ENCODE data around the gene ITGAD.

ITGAD gene

DNA sequence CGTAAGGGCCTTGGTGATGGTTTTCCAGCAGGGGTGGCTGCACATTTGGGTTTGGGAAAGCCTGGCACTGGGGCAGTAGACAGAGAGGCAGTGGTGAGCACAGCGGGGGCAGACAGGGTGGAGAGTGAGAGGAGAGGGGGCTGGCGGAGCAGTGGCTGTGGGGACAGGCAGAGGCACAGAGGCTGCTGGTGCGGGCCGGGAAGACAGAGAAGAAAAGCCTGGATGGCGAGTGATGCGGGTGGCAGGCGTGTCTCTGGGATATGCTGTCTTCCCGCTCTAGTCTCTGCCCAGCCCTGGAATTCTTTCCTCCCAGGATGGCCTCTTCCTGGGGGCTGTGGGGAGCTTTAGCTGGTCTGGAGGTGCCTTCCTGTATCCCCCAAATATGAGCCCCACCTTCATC, 16.9 kb downstream of the ITGAD start:
- no peak for DNase-seq (ENCODE audit: low spot score)
- no peak for TF ChIP-seq CTCF (IDR thresholded peaks at IDR 0.05; ENCODE audit: extremely low read depth, insufficient read depth, missing control alignments)
- in situ Hi-C loops (cut with MboI; ENCODE audit: low pct_unique_long_range_greater_than_20kb, low sequenced_read_pairs, unreplicated experiment), result no loop called here

GRCh38 chr16:31411024-31411844, 18.1 kb downstream of the ITGAD start:
- DNase-seq (ENCODE audit: low spot score), result no peak
- TF ChIP-seq CTCF (IDR thresholded peaks at IDR 0.05; ENCODE audit: extremely low read depth, insufficient read depth, missing control alignments), result no peak
- in situ Hi-C loops (cut with MboI; ENCODE audit: low pct_unique_long_range_greater_than_20kb, low sequenced_read_pairs, unreplicated experiment), result no loop called here

DNA sequence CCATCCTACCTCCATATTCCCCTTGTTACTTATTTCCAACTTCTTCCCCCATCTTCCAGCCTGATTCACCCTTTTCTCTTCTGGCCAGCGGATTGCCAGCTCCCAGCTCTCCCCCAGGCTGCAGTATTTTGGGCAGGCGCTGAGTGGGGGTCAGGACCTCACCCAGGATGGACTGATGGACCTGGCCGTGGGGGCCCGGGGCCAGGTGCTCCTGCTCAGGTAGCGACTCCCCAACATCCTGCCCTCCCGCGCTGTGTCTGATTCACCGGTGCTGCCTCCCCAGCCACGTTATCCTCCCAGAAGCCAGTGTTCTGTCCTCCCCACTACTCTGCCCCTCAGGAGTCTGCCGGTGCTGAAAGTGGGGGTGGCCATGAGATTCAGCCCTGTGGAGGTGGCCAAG, 19.6 kb downstream of the ITGAD start:
- no peak for TF ChIP-seq CTCF (IDR thresholded peaks at IDR 0.05; ENCODE audit: extremely low read depth, insufficient read depth, missing control alignments)
- in situ Hi-C loops (cut with MboI; ENCODE audit: low pct_unique_long_range_greater_than_20kb, low sequenced_read_pairs, unreplicated experiment), result no loop called here
- no peak for DNase-seq (ENCODE audit: low spot score)

DNA sequence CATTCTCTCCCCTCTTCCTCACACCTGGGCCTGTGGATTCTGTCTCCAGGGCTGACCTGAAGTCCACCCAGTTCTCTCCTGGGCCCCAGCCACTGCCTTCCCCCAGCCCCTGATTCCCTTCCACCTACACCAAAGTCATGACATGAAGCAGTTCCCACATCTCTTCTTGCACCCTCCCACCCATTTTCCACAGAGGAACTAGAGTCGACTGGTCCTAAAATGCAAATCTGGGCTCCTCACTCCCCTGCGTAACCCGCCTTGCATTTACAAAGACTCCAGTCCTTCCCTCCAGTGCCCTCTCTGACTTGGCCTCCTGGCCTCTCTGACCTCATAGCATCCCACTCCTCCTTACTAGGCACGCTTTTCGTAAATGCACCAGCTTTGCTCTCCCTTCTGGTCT, 20.2 kb downstream of the ITGAD start:
- DNase-seq (ENCODE audit: low spot score), result no peak
- TF ChIP-seq CTCF (IDR thresholded peaks at IDR 0.05; ENCODE audit: extremely low read depth, insufficient read depth, missing control alignments), result no peak

GRCh38 chr16:31413943-31414342, 20.8 kb downstream of the ITGAD start:
- TF ChIP-seq CTCF (IDR thresholded peaks at IDR 0.05; ENCODE audit: extremely low read depth, insufficient read depth, missing control alignments), result no peak
- no peak for DNase-seq (ENCODE audit: low spot score)
- in situ Hi-C loops (cut with MboI; ENCODE audit: low pct_unique_long_range_greater_than_20kb, low sequenced_read_pairs, unreplicated experiment), result no loop called here

More for the DNA sequence above, 20.2 kb downstream of the ITGAD start:
- in situ Hi-C loops (cut with MboI; ENCODE audit: low pct_unique_long_range_greater_than_20kb, low sequenced_read_pairs, unreplicated experiment), result no loop called here

DNA sequence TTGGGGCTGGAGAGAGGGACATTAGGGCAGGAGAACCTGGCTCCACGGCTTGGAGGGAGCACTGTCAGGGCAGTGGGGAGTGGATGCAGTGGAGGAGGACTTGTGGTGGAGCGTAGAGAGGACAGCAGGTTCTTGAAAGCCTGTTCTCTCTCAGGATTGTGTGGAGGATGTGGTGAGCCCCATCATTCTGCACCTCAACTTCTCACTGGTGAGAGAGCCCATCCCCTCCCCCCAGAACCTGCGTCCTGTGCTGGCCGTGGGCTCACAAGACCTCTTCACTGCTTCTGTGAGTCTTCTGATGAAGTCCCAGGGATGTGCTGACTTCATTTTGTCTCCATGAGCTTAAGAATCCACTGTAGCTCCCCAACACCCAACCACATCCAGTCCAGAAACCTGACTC, 21.6 kb downstream of the ITGAD start:
- no peak for TF ChIP-seq CTCF (IDR thresholded peaks at IDR 0.05; ENCODE audit: extremely low read depth, insufficient read depth, missing control alignments)
- DNase-seq (ENCODE audit: low spot score), result no peak
- in situ Hi-C loops (cut with MboI; ENCODE audit: low pct_unique_long_range_greater_than_20kb, low sequenced_read_pairs, unreplicated experiment), result no loop called here

Measured in GM13977 (cell line).